Measurements from ENCODE around the gene ASXL1.

DNA sequence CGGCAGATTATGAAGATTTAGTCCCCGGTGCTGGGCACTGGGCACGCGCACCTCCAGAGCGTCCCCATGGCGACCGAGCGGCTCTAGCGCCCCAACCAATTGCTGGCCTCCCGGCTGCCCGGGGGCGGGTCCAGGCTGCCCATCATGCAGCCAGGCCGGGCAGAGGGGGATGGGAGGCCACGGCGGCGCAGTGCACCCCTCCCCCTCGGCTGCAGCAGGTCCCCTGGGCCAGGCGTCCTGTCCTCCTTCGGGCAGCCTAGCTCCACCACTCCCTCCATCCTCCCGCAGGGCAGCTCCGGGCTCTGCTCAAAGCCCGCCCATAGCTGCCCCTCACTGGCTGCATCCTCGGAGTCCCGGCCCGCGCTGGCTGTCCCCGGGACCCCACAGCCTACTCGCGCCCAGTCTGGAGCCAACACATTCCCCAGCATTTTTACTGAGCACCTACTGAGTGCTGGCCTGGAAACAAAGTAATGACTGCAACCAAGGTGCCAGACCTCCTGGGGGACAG, 99.4 kb downstream of the ASXL1 start:
- TF ChIP-seq, protein P1, sequence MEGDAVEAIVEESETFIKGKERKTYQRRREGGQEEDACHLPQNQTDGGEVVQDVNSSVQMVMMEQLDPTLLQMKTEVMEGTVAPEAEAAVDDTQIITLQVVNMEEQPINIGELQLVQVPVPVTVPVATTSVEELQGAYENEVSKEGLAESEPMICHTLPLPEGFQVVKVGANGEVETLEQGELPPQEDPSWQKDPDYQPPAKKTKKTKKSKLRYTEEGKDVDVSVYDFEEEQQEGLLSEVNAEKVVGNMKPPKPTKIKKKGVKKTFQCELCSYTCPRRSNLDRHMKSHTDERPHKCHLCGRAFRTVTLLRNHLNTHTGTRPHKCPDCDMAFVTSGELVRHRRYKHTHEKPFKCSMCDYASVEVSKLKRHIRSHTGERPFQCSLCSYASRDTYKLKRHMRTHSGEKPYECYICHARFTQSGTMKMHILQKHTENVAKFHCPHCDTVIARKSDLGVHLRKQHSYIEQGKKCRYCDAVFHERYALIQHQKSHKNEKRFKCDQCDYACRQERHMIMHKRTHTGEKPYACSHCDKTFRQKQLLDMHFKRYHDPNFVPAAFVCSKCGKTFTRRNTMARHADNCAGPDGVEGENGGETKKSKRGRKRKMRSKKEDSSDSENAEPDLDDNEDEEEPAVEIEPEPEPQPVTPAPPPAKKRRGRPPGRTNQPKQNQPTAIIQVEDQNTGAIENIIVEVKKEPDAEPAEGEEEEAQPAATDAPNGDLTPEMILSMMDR (IDR thresholded peaks at IDR 0.05 in 2 of 3, conservative IDR thresholded peaks at IDR 0.05 in 1 of 3; ENCODE audit: borderline replicate concordance in 1 of 3, insufficient read depth in 1 of 3, low read depth in 2 of 3, low read length in 2 of 3) = no peak
- TF ChIP-seq EZH2 (IDR thresholded peaks at IDR 0.05) (no peak), JUND (IDR thresholded peaks at IDR 0.05) (no peak), RAD21 (IDR thresholded peaks at IDR 0.05; ENCODE audit: low read depth) (no peak), POLR2A (IDR thresholded peaks at IDR 0.05; ENCODE audit: borderline replicate concordance, extremely low read depth, insufficient read depth, insufficient read length) (no peak), SIN3A (IDR thresholded peaks at IDR 0.05; ENCODE audit: low read depth) (no peak), CEBPB (IDR thresholded peaks at IDR 0.05; ENCODE audit: low read depth) (no peak), POLR2AphosphoS5 (IDR thresholded peaks at IDR 0.05; ENCODE audit: low read depth, low read length) (no peak), TCF7L2 (IDR thresholded peaks at IDR 0.05; ENCODE audit: borderline replicate concordance, extremely low read depth, insufficient read depth, insufficient read length) (no peak)
- TF ChIP-seq, protein P2, sequence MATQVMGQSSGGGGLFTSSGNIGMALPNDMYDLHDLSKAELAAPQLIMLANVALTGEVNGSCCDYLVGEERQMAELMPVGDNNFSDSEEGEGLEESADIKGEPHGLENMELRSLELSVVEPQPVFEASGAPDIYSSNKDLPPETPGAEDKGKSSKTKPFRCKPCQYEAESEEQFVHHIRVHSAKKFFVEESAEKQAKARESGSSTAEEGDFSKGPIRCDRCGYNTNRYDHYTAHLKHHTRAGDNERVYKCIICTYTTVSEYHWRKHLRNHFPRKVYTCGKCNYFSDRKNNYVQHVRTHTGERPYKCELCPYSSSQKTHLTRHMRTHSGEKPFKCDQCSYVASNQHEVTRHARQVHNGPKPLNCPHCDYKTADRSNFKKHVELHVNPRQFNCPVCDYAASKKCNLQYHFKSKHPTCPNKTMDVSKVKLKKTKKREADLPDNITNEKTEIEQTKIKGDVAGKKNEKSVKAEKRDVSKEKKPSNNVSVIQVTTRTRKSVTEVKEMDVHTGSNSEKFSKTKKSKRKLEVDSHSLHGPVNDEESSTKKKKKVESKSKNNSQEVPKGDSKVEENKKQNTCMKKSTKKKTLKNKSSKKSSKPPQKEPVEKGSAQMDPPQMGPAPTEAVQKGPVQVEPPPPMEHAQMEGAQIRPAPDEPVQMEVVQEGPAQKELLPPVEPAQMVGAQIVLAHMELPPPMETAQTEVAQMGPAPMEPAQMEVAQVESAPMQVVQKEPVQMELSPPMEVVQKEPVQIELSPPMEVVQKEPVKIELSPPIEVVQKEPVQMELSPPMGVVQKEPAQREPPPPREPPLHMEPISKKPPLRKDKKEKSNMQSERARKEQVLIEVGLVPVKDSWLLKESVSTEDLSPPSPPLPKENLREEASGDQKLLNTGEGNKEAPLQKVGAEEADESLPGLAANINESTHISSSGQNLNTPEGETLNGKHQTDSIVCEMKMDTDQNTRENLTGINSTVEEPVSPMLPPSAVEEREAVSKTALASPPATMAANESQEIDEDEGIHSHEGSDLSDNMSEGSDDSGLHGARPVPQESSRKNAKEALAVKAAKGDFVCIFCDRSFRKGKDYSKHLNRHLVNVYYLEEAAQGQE (IDR thresholded peaks at IDR 0.05; ENCODE audit: low read depth) = no peak
